Stimulated activated CD8-positive, alpha-beta memory T cell treated with anti-CD3 and anti-CD28 coated beads, Interleukin-12 subunit alpha, Interleukin-12 subunit beta, amount 100 ng/mL, for 24 hours (primary cell): ENCODE data around the gene TMEM132D.

Experiments
- DNase-seq: peaks from one replicate; pipeline ENCODE4 v3.0.0-alpha.2; 2020; ENCODE audit errors: extremely low read depth

The TMEM132D gene

DNA sequence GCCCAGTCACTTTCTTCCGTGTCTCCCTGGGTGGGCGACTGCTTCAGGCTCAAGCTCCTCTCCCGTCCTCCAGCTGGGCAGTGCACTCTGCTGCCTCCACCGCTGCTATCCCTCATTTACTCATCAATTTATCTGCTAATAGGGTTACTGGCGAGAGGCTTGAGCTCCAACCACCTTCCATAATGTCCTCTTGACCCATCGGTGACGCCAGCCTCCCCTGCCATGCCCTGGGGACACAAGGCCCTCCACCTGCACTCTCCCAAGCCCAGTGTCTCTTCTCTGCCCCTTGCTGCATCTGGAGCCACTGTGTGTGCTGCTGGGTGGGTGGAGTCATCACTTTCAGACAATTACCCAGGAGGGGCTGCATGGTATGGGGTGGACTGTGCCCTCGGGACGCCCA is 78.5 kb downstream of the TMEM132D start:
- DNase-seq: no peak

DNA sequence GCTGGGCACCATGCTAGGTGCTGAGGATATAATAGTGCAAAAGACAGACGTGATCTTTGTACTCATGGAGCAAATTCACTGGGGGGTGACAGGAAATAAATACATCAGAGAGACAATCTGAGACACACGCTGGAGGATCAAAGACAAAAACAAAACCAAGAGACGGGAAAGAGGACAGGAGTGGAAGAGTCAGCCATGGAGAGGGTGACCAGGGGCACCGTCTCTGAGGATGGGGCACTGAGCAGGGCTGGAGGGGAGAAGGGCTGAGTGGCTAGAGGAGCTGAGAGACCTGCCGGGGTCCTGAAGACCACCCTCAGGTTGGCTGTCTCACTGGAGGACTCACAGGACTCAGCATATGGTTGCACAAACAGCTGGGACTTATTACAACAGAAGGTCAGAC is 81.9 kb downstream of the TMEM132D start:
- no peak for DNase-seq

DNA sequence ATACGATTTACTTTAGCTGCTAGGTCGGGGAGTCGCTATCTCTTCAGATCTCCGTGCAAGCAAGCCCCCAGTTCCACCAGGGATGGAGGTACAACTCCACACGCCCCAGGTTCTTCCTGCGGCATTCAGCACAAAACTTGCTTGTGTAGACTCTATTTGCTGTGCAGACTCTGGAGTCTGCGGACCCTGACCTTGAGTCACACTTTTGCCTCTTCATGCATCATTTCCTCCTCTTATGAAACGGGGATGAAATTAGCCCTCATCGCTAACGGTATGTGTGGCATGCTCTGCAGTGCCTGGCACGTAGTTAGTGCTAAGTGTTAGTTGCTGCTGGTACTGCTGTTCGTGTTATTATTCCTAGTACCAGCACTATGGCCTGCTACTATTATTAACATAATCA is 84.4 kb downstream of the TMEM132D start:
- no peak for DNase-seq

- DNase-seq: no peak
Observed at GRCh38 chr12:129815846-129816245, 88.0 kb downstream of the TMEM132D start.

DNA sequence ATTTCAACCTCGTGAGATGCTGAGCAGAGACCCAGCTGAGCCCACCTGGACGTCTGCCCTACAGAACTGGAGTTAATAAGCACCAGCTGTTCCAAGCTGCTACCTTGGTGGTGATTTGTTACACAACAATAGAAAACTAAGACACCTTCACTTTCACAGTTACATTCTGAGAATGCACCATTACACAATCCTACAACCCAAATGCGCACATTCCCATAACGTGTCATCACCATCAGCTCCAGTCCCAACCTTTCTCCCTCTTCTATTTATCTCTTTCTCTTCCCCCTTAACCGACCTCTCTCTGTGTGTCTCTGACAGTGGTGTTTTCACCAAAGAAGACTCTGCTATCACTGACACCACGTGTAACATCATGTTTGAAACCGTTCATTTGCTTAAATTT is 91.9 kb downstream of the TMEM132D start:
- no peak for DNase-seq

DNA sequence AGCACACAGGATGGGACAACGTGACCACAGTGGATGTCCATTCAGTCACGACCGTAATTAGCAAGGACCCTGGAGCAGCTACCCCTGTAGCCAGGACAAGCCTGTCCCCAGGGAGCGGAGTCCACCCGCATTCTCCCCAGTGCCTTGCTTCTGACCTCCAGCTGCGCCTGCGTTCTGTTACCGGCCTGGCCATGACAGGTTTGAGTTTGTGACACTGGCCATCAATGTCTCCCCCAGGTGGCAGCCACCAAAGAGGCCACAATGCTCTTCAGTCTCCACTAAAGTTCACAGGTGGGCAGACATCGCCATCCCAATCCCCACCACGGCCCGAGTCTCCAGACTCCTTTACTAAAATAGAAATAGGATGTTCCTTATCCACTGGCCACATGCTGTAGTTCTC is 96.7 kb downstream of the TMEM132D start:
- no peak for DNase-seq

- DNase-seq: no peak
Observed at GRCh38 chr12:129791396-129791795, 112.4 kb downstream of the TMEM132D start.

- no peak for DNase-seq
Observed at GRCh38 chr12:129790930-129791329, 112.9 kb downstream of the TMEM132D start.

DNA sequence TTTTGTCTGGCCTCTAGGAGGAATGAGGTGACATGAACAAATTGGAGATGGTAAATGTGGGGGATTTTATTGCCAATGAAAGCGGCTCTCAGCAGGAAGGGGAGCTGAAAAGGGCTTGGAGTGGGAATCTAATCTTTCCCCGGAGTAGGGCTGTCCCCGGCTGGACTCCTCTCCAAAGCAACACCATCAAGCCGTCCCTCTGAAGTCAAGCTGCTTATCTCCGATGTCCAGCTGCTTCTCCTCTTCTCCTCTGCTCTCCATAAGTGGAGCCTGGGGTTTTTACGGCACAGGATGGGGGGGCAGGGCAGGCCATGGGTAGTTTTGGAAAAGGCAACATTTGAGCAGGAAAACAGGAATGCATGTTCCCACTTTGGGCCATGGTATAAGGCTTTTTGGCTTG is 113.5 kb downstream of the TMEM132D start:
- no peak for DNase-seq

DNA sequence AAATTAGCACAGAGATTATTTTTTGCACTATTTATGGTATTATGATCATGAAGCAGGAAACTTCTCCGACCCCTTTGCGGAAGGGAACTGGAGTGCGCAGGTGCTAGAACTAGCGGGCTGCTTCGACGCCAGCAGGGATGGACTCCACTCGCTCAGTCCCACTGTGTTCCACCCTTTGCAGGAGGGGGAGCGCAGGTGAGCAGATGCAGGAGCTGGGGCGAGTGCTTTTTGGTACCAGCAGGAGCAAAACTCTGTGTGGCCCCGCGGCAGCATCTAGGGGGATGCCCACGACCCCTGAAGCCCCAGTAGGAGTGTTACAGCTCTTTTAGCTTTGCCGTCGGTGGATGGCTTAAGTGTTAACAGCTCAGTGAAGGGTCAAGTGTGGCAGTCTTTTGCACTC is 113.9 kb downstream of the TMEM132D start:
- no peak for DNase-seq

DNA sequence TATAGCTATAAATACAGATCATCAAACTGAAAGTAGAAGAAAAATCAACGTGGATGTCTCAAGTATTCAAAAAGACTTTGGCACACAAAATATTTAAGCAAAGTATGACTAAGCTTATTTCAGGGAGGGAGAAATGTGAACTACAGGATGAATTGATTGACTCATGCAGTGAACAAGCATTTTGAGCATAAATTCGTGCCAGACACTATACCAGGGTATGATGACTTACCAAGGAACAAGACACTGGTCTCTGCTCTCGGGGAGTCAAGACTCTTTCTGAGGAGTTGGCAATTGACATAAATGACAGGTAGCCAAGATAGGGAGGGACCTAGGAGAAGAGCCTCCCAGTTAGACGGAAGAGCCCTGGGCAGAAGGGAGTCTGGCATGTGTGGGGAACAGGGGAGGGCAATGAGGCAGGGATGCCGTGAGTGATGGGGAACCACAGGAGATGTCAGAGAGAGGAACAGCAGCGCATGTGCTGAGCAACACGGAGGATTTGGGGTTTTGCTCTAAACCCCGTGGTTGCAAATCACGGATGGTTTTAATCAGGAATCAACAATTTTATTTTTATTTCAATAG is 115.2 kb downstream of the TMEM132D start:
- no peak for DNase-seq

GRCh38 chr12:129779989-129780388 is 123.8 kb downstream of the TMEM132D start:
- no peak for DNase-seq

DNA sequence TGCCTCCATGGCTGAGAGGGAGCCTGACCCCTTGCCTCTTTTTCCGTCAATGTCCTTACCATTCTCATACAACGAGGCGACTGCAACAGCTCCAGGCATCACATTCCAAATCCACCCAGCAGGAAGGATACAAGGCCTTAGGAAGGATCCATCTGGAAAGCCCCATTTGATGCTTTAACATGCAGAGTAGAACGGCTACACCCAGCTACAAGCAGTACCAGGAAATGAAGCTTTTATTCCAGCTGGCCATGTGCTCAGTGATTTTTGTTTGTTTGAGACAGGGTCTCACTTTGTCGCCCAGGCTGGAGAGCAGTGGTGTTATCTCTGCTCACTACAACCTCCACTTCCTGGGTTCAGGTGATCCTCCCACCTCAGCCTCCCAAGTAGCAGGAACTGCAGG is 124.8 kb downstream of the TMEM132D start:
- no peak for DNase-seq

- no peak for DNase-seq
Observed at GRCh38 chr12:129776977-129777667, 126.7 kb downstream of the TMEM132D start.

DNA sequence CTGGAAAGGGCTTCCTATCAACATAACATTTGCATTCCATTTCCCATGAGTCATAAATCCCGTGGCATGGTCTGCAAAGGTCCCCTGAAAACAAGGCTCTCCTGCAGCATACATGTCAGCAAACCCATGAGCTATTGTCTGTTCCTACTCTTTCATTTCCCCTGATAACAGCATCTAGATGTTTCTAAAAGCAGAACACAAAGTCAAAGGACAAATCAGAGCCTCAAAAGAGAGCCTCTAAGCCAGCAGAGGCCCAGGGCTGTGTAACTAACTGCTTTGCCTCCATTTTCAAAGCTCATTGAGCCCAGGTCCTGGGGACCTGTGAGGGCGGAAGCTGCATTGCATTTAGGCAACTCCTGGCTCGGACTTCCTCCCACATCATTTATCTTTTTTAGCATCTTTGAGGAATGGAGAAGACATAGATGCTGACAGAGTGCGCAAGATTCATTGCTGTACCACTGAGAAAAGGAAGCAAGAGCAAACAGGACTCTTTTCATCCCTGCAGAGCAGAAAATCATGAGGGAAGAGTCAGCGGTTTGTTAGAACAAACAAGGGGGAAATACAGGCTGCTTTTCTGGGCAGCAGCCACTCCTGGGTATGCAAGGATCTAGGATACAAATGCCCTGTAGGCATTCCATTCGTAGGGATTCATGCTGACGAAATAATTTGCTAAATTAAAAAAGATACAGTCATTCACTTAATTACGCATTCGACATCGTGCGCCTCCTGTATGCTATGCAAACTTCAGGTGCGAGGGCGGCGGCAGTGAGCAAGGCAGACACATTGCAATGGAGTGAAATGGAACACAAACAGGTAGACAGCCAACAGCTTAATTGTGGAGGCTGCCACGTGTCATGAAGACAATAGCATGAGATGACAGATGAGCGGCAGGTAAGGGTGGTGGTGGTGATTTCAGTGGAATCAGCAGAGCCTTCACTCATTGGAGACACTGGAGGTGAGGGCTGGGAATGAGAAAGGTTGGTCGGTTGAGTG is 131.0 kb downstream of the TMEM132D start:
- no peak for DNase-seq

- DNase-seq: no peak
Observed at GRCh38 chr12:129771238-129771637, 132.6 kb downstream of the TMEM132D start.

DNA sequence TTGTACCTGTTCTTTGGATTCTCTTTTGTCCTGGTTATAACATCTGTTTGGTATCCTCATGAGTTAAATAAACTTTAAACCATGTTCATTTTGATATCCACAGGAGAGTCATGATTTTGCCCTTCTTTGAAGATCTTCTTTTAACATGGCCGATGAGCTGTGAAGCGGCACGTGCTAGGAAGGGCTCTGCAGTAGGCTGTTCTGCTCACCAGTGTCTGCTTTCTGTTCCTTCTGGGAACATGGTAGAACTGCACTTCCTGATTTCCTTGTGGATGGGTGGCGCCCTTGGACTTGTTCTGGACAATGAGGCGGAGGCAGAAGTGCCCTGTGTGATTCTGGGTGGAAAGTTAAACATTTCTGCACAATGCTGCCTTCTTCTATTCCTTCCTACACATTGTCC is 138.1 kb downstream of the TMEM132D start:
- no peak for DNase-seq

DNA sequence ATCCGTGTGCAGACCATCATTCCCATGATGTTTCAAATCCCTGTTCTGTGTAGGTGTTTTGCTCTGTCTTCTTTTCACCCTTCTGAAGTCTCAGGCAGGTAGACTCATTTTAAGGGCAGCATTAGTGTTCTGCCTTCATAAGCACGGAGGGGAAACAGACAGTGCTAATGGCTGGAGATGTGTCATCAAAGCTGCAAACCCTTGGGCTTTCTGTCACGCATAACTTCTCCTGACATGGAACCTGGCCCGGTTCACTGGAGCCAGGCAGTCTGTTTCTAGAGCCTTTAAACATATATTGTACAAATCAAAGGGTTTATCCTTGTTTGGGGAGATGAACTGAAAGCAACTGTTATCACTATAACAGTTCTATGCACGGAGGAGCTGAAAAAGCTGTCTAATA is 141.4 kb downstream of the TMEM132D start:
- no peak for DNase-seq

GRCh38 chr12:129753586-129753985 is 150.2 kb downstream of the TMEM132D start:
- DNase-seq: no peak

DNA sequence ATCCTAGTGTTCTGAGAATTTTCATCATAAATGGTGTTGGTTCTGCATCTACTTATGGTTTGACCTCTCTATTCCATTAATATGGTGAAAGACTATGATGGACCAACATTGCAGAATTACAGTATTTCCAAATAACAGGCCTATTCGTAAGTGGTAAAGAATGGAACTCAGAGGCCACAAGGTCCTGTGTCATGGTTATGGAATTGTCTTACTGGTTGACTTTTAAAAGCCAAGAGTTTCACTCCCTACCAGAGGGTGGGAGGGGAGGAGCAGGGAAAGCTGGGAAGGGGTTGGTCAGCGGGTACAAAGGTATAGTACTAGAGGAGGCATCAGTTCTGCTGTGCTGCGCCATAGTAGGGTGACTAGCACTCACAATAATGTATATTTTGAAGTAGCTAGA is 153.4 kb downstream of the TMEM132D start:
- DNase-seq: no peak

- no peak for DNase-seq
Observed at GRCh38 chr12:129746318-129746717, 157.5 kb downstream of the TMEM132D start.

- DNase-seq: no peak
Observed at GRCh38 chr12:129729170-129729569, 174.7 kb downstream of the TMEM132D start.

- DNase-seq: no peak
Observed at GRCh38 chr12:129727100-129727499, 176.7 kb downstream of the TMEM132D start.
